Right lobe of liver (tissue), 4 donors: Measurements from ENCODE around the gene LIPE.

Source experiments
- CTCF ChIP-seq, 4 donors: fragments of 200-600 bp in 3 of 4; fragments of 450-650 bp in 1 of 4; IDR thresholded peaks; one replicate each; pipeline versions ENCODE4 v1.5.1 to v1.8.0; 2016 to 2022; ENCODE audit warnings: antibody characterized with exemption in 4 of 4, mild to moderate bottlenecking in 2 of 4
- POLR2A ChIP-seq: fragments of 450-650 bp; IDR thresholded peaks from one replicate; pipeline ENCODE4 v1.6.1; 2017; ENCODE audit warnings: antibody characterized with exemption, mild to moderate bottlenecking
- donor health status: DM: no; HTN: no; CAD: no.
- donor health status: DM: no; HTN: no; CAD: no.
- donor health status: DM: no; HTN: yes; CAD: no.

- no peak for TF ChIP-seq CTCF (IDR thresholded peaks at IDR 0.05)
- TF ChIP-seq POLR2A, result no peak
Measured at GRCh38 chr19:42467183-42467760, 40.1 kb upstream of the LIPE start.
